HUES6 (cell line): Measurements from ENCODE around the gene SPTLC3.

Experiments
- H3K27ac ChIP-seq: 2 replicates; pipeline ENCODE4 v1.7.0; 2013; ENCODE audit warnings: low read depth, mild to moderate bottlenecking, low read length, inconsistent platforms
- H3K27me3 ChIP-seq: 2 replicates; pipeline ENCODE4 v1.6.1; 2013; ENCODE audit warnings: low read length; ENCODE audit not compliant: control insufficient read depth, insufficient read depth
- H3K36me3 ChIP-seq: 2 replicates; pipeline ENCODE4 v1.6.1; 2013; ENCODE audit warnings: low read length; ENCODE audit not compliant: control insufficient read depth, insufficient read depth
- H3K4me1 ChIP-seq: 2 replicates; pipeline ENCODE4 v1.6.1; 2013; ENCODE audit warnings: low read length; ENCODE audit not compliant: control insufficient read depth, insufficient read depth
- H3K4me3 ChIP-seq: 2 replicates; pipeline ENCODE4 v1.5.1; 2013; ENCODE audit warnings: low read depth, low read length
- H3K9ac ChIP-seq: one replicate; pipeline ENCODE4 v1.6.1; 2013; ENCODE audit warnings: mild to moderate bottlenecking, low read length
- H3K9me3 ChIP-seq: 2 replicates; pipeline ENCODE4 v1.6.1; 2013; ENCODE audit warnings: low read depth, low read length; ENCODE audit not compliant: control insufficient read depth, insufficient read depth

The SPTLC3 gene

GRCh38 chr20:13165203-13165602 lies 156.4 kb downstream of the SPTLC3 start:
- Histone ChIP-seq H3K4me3 (no peak overlapping the region), H3K36me3 (no peaks in the 10 kb centered on the region), H3K27ac (no peak overlapping the region), H3K9me3 (peaks cover 3% of the 10 kb centered on the region; the same call in 1 of the 2 replicates), H3K4me1 (no peaks in the 10 kb centered on the region), H3K27me3 (no peaks in the 10 kb centered on the region), H3K9ac (no peak overlapping the region)

GRCh38 chr20:13166011-13166410 lies 157.2 kb downstream of the SPTLC3 start:
- peaks cover 3% of the 10 kb centered on the region; the same call in 1 of the 2 replicates for H3K9me3 ChIP-seq
- no peak overlapping the region for H3K9ac ChIP-seq
- H3K4me1 ChIP-seq = no peaks in the 10 kb centered on the region
- H3K4me3 ChIP-seq = no peak overlapping the region
- no peak overlapping the region for H3K27ac ChIP-seq
- no peaks in the 10 kb centered on the region for H3K27me3 ChIP-seq
- no peaks in the 10 kb centered on the region for H3K36me3 ChIP-seq

- Histone ChIP-seq H3K4me1 (no peaks in the 10 kb centered on the region), H3K27me3 (no peaks in the 10 kb centered on the region), H3K4me3 (no peak overlapping the region), H3K9ac (no peak overlapping the region), H3K27ac (no peak overlapping the region), H3K9me3 (peaks cover 3% of the 10 kb centered on the region; the same call in 1 of the 2 replicates), H3K36me3 (no peaks in the 10 kb centered on the region)
These were observed 157.7 kb downstream of the SPTLC3 start for GRCh38 chr20:13166437-13166836.

GRCh38 chr20:13169086-13169485 lies 160.3 kb downstream of the SPTLC3 start:
- H3K9ac ChIP-seq = no peak overlapping the region
- no peaks in the 10 kb centered on the region for H3K4me1 ChIP-seq
- H3K27me3 ChIP-seq = no peaks in the 10 kb centered on the region
- H3K9me3 ChIP-seq = peaks cover 3% of the 10 kb centered on the region; the same call in 1 of the 2 replicates
- no peak overlapping the region for H3K27ac ChIP-seq
- H3K4me3 ChIP-seq = no peak overlapping the region
- no peaks in the 10 kb centered on the region for H3K36me3 ChIP-seq

- Histone ChIP-seq H3K9ac (no peak overlapping the region), H3K27ac (no peak overlapping the region), H3K27me3 (no peaks in the 10 kb centered on the region), H3K9me3 (peaks cover 3% of the 10 kb centered on the region; the same call in 1 of the 2 replicates), H3K4me3 (no peak overlapping the region), H3K4me1 (no peaks in the 10 kb centered on the region), H3K36me3 (no peaks in the 10 kb centered on the region)
These were observed 162.0 kb downstream of the SPTLC3 start for GRCh38 chr20:13170771-13171170.

- Histone ChIP-seq H3K27ac (no peak overlapping the region), H3K4me3 (no peak overlapping the region), H3K27me3 (no peaks in the 10 kb centered on the region), H3K36me3 (no peaks in the 10 kb centered on the region), H3K9ac (no peak overlapping the region), H3K9me3 (peaks cover 3% of the 10 kb centered on the region; the same call in 1 of the 2 replicates), H3K4me1 (no peaks in the 10 kb centered on the region)
These were observed 164.4 kb downstream of the SPTLC3 start for GRCh38 chr20:13173201-13173600.

- H3K27me3 ChIP-seq = no peaks in the 10 kb centered on the region
- no peak overlapping the region for H3K9ac ChIP-seq
- H3K4me1 ChIP-seq = no peaks in the 10 kb centered on the region
- no peak overlapping the region for H3K27ac ChIP-seq
- peaks cover under 1% of the 10 kb centered on the region; the same call in 1 of the 2 replicates for H3K9me3 ChIP-seq
- no peaks in the 10 kb centered on the region for H3K36me3 ChIP-seq
- H3K4me3 ChIP-seq = no peak overlapping the region
These were observed 165.6 kb downstream of the SPTLC3 start for GRCh38 chr20:13174402-13174801.

GRCh38 chr20:13180986-13181889 lies 172.5 kb downstream of the SPTLC3 start:
- no peak overlapping the region for H3K9ac ChIP-seq

GRCh38 chr20:13183005-13183404 lies 174.2 kb downstream of the SPTLC3 start:
- Histone ChIP-seq H3K4me3 (no peak overlapping the region), H3K4me1 (peaks cover 17% of the 10 kb centered on the region), H3K27me3 (no peaks in the 10 kb centered on the region), H3K36me3 (no peaks in the 10 kb centered on the region), H3K27ac (no peak overlapping the region), H3K9ac (no peak overlapping the region), H3K9me3 (no peaks in the 10 kb centered on the region)

More at GRCh38 chr20:13180986-13181889, 172.5 kb downstream of the SPTLC3 start:
- H3K27me3 ChIP-seq = no peaks in the 10 kb centered on the region
- H3K27ac ChIP-seq = no peak overlapping the region
- H3K36me3 ChIP-seq = no peaks in the 10 kb centered on the region
- no peak overlapping the region for H3K4me3 ChIP-seq
- H3K4me1 ChIP-seq = peaks cover 11% of the 10 kb centered on the region
- no peaks in the 10 kb centered on the region for H3K9me3 ChIP-seq

- Histone ChIP-seq H3K27ac (0 out of 2 replicates have a peak overlapping the region, but pooled peaks have one; percentile 31), H3K36me3 (no peaks in the 10 kb centered on the region), H3K4me3 (no peak overlapping the region), H3K4me1 (peaks cover 17% of the 10 kb centered on the region), H3K27me3 (no peaks in the 10 kb centered on the region), H3K9me3 (no peaks in the 10 kb centered on the region), H3K9ac (no peak overlapping the region)
These were observed 177.4 kb downstream of the SPTLC3 start for GRCh38 chr20:13186043-13186774.

GRCh38 chr20:13187899-13188298 lies 179.1 kb downstream of the SPTLC3 start:
- Histone ChIP-seq H3K9me3 (no peaks in the 10 kb centered on the region), H3K27ac (no peak overlapping the region), H3K4me3 (no peak overlapping the region), H3K4me1 (peaks cover 17% of the 10 kb centered on the region), H3K27me3 (no peaks in the 10 kb centered on the region), H3K36me3 (no peaks in the 10 kb centered on the region), H3K9ac (no peak overlapping the region)
